Right ventricle myocardium inferior (tissue), 1 donor: ENCODE data around the gene PROM2. TPM values are rescaled to one million over a fixed set of nuclear protein-coding genes. Genes with fewer than 3 reads are reported as not detected.
"Not testable (repeated sequence)": the region's sequence is repeated elsewhere in the genome, so short reads cannot be mapped to it uniquely, and the experiment has no call there.

Experiments
- ATAC-seq: fragments of 200-7000 bp; cut with Tn5 transposase; one replicate; pipeline ENCODE4 v1.9.1; 2020; ENCODE audit warnings: mild to moderate bottlenecking, moderate library complexity
- DNase-seq: peaks from one replicate; pipeline ENCODE4 v3.0.0; 2021; ENCODE audit errors: missing footprints
- intact Hi-C: fragments of 100-400 bp; cut with DNase I; formaldehyde crosslinking; loops from one replicate; pipeline ENCODE4 v1.11.0; 2022
- total RNA-seq: library from RNA; stranded (reverse); fragmentation: NEBNext Ultra II Directional; extraction: Animal tissue kit (Norgen Biotek cat#: 25700); gene quantifications from one replicate; pipeline ENCODE4 v1.2.1, GENCODE V29; 2021
- donor health status: DM: no; HTN: yes; CAD: no; lungs with severe emphysema.

Gene PROM2
- total RNA-seq, 1 donor from 2014 or later: 0.32 TPM

GRCh38 chr2:95267458-95268210 is 6.6 kb upstream of the PROM2 start:
- ATAC-seq (no peak), DNase-seq (no peak)
- intact Hi-C loops: no loop called here

- DNase-seq (no peak), ATAC-seq (no peak)
- intact Hi-C loops: no loop called here
These were observed 5.8 kb upstream of the PROM2 start for GRCh38 chr2:95268211-95269035.

DNA sequence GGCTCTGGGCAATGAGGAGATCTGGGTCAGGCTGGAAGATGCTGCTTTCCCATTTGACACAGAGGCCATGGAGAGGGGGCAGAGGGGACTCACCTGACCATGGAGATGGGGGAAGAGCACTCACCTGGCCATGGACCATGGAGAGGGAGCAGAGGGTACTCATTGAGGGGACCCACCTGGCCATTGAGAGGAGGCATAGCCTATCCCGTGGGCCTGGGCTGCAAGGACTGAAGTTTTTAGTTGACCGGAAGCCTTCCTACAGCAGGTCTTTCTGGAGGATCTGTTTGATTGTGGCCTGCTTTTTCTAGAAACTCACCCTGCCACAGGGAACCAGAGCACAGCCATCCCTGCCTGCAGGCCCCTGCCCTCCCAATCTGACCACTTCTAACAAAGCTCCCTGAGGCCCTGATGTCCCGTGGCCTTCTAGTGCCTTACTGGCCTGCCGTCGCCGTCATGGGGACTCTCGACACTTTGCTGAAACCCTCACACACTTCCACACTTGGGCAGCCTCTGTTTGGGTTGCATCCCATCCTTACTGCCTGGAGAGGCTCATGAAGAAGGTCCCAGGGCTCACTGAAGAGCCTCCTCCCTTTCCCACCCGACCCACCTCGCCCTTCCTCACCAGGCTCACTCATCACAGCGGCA is 5.1 kb upstream of the PROM2 start:
- no peak for DNase-seq
- intact Hi-C loops: no loop called here

DNA sequence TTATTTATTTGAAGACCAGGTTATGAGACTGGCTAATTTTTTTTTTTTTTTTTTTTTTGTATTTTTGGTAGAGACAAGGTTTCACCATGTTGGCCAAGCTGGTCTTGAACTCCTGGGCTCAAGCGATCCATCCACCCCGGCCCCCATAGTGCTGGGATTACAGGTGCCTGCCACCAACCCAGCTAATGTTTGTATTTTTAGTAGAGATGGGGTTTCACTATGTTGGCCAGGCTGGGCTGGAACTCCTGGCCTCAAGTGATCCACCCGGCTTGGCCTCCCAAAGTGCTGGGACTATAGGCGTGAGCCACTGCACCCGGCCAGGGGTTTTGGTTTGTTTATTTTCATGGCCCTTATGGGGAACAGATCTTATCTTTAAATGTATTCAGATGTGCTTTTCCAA is 4.5 kb upstream of the PROM2 start:
- intact Hi-C loops, DNase-seq, ATAC-seq: not testable (repeated sequence)

More for the DNA sequence above, 5.1 kb upstream of the PROM2 start:
- no peak for ATAC-seq

DNA sequence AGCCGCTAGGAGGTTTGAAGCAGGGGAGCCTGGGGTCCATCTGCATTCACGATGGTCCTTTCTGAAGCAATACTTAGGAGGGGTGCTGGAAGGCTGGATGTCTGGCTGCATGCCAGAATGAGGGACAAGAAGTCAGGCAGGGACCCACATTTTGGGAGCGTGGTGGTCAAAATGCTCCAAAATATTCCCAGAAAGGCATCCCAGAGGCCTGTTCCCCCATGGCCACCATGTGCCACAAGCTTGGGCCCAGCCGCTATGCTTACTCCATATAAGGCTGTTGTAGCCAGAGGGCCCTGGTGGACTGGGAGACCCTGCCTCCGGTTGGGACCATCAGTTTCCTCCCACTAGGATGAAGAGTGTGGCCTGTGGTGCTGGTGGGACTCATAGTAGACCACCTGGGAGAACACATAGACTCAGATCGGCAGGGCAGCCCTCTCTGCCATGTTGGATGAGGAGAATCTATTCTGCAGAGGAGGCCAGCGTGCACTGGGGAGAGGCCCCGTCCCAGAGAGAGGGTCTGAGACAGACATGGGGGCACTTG is 3.6 kb upstream of the PROM2 start:
- no peak for ATAC-seq
- DNase-seq: no peak

GRCh38 chr2:95271381-95271971 is 2.8 kb upstream of the PROM2 start:
- ATAC-seq (no peak), DNase-seq (no peak)
- intact Hi-C loops: no loop called here

More for the DNA sequence above, 3.6 kb upstream of the PROM2 start:
- intact Hi-C loops: no loop called here

DNA sequence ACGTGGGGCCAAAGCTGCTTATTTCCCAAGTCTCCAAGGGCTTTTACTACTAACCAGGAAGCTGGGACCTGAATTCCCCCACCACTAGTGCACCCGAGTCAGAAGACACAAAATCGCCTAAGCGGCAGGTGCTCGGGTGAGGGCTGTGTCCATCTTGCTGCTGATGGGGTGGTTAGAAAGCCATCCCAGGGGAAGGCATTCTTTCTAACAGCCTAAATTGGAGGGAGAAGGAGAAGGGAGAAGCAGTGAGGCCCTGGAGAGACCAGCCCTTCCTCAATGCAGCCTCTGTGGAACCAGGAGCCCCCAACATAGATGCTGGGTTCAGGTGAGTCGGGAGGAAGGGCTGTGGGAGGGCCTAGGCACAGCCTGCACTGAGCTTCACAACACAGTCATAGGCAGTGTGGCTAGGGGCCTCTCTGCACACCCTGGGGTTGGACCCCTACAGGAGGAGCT is 1.9 kb upstream of the PROM2 start:
- ATAC-seq: no peak
- intact Hi-C loops: no loop called here
- DNase-seq: no peak

DNA sequence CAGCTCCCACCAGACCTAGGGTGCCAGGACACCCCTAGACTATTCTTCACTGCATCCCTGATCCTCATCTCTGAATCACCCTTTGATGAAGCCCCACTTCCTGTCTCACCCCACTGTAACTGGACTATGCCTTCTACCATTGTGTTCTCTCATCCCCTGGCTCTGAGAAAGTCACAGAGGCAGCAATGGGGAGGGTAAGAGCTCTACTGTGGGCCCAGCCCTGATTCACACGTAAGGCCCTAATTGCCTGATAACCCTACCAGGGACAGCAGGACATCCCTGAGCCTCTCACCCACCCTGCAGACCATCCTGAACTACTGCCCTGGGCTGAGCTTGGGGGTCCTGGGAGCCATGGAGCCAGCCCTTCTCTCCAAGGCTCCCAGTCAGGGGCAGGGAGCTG is 1.5 kb upstream of the PROM2 start:
- no peak for DNase-seq
- intact Hi-C loops: no loop called here
- no peak for ATAC-seq

DNA sequence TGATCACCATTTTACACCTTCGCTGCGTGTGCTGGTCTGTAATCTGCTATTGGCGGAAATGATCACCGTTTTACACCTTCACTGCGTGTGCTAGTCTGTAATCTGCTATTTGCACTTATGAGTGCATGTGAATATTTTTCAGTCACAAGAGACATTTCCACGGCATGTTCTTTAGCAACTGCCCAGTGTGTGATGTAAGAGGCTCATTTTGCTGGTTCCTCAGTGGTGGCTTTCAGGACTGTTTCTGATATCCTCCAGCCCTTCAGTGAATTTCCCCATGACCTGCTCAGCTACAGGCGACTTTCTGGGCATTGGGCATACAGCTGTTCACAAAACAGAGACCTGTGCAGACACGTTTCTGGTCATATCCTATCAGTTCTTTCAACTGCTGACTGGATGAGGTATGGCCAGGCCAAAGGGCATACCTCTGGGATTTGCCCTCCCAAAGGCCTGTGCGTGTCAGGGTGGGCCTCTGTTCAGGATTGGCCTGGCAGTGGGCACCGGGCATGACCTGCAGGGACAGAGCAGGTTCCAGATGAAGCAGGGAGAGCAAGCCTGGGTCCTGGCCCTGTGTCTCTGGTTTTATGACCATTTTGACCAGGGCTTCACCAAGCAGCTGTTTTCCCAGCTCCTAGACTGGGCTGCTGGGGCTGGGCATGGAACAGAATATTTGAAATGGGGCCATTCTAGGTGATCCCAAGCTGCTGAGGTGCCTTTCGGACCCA is 521 bp upstream of the PROM2 start:
- intact Hi-C loops: no loop called here
- DNase-seq (no peak), ATAC-seq (no peak)

DNA sequence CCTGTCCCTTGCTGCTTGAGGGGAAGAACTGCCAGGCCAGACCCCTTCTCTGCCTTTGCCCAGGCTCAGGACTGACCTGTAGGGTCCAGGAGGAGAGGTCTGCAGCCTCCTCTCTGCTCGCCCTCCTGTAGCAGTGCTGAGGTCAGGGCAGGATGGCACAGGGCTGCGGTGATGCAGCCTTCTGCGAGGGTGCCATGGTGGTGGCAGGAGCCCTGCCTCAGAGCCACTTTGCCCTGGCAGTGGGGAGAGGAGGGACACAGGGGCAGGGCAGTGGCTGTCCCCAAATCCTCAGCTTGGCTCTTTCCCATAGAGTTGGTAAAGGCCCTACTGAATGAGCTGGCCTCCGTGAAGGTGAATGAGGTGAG is 884 bp downstream of the PROM2 start:
- no peak for ATAC-seq
- DNase-seq: no peak
- intact Hi-C loops: no loop called here

- intact Hi-C loops: no loop called here
These were observed 1.5 kb downstream of the PROM2 start for GRCh38 chr2:95275601-95276243.

DNA sequence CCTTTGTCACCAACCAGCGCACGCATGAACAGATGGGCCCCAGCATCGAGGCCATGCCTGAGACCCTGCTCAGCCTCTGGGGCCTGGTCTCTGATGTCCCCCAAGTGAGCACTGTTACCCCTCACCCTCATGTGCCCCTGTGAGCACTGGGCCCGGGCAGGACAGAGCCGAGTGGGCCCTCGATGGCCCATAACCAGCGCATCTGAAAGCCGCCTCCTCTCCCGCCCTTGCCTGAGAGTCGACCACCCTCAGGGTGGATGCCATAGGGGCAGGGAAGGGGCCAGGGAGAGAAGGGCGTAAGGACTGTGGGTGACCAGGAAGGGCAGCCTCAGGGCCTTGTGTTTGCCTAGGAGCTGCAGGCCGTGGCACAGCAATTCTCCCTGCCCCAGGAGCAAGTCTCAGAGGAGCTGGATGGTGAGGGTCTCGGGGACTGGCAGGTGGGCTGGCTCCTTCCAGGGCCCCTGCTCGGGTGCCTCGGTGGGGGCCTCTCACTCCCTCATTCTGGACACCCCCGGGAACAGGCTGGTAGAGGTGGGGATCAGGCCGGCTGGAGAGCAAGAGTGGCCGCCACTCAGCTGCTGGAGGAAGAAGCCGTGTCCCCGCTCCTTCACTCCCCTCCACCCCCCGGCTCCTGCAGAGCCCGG is 2.1 kb downstream of the PROM2 start:
- ATAC-seq (no peak), DNase-seq (no peak)

More at GRCh38 chr2:95275601-95276243, 1.5 kb downstream of the PROM2 start:
- ATAC-seq: no peak
- no peak for DNase-seq

DNA sequence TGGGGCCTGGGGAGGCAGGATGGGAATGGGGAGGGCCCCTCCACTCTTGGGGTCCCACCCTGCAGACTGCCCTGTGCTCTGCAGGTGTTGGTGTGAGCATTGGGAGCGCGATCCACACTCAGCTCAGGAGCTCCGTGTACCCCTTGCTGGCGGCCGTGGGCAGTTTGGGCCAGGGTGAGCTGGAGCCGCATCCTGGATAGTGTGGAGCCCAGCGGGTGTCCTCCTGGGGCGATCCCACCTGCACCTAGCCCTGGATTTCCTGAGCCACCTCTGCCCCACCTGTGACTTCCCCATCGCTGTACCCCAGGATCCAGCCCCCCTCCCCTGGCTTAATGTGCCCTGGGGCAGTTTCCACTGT is 2.6 kb downstream of the PROM2 start:
- DNase-seq (no peak), ATAC-seq (no peak)
- intact Hi-C loops: no loop called here

More for the DNA sequence above, 2.1 kb downstream of the PROM2 start:
- intact Hi-C loops: no loop called here

DNA sequence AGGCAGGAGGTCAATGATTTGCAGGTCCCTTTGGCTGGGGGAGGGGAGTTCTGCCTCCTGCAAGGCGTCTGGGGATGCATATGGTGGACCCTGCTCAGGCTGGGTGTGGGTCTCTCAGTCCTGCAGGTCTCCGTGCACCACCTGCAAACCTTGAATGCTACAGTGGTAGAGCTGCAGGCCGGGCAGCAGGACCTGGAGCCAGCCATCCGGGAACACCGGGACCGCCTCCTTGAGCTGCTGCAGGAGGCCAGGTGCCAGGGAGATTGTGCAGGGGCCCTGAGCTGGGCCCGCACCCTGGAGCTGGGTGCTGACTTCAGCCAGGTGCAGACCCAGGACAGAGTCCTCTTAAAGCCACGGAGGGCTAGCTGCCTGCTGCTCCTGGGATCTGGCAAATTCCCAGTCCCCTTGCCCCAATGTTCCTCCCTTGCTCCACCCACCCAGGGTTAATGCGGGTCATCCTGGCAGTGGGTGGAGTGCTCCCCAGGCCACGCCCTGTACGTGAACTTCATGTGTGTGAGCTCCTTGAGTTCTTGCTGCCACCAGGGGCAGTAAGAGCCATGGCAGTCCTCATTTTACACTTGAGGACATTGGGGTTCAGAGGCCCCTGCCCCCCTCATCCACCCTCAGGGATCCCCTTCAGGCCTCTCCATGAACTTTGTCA is 3.1 kb downstream of the PROM2 start:
- ATAC-seq (no peak), DNase-seq (no peak)
- intact Hi-C loops: no loop called here

- DNase-seq (peak; percentile 41), ATAC-seq (no peak)
- intact Hi-C loops: no loop called here
These were observed 3.8 kb downstream of the PROM2 start for GRCh38 chr2:95278051-95278471.

DNA sequence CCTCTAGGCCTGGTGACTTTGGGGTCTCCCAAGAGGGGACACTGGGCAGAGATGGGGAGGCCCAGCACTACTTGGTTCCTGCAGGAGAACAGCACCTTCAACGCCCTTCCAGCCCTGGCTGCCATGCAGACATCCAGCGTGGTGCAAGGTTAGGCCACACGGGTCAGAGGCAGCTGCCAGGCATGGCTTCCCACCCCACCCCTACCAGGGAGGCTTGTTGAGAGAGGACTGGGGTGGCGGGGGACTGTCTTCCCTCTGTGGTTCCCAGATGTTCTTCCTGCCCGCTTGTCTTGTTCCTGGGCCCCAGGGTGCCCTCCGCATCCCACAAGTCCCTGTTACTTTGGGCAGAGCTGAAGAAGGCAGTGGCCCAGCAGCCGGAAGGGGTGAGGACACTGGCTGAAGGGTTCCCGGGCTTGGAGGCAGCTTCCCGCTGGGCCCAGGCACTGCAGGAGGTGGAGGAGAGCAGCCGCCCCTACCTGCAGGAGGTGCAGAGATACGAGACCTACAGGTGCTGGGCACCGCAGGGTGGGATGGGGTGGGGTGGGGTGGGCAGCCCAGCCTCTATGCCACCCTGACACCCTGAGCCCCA is 4.5 kb downstream of the PROM2 start:
- intact Hi-C loops: no loop called here
- DNase-seq: peak; percentile 42
- ATAC-seq: no peak
